Type B pancreatic cell (in vitro differentiated cells): Measurements from ENCODE around the gene MIOS. TPM values are rescaled to one million over a fixed set of nuclear protein-coding genes. Genes with fewer than 3 reads are reported as not detected.
A peak's percentile ranks its signal among the peaks of the same experiment; 100 is the strongest.
"Not testable (repeated sequence)": the region's sequence is repeated elsewhere in the genome, so short reads cannot be mapped to it uniquely, and the experiment has no call there.

Experiments used
- DNase-seq: peaks from one replicate; pipeline ENCODE4 v3.0.0; 2021; ENCODE audit warnings: mixed read lengths; ENCODE audit not compliant: unreplicated experiment; ENCODE audit errors: extremely low spot score
- H3K27ac Mint-ChIP-seq: 2 replicates; pipeline ENCODE4 v1.8.0; 2021; ENCODE audit warnings: mild to moderate bottlenecking, mixed read lengths
- H3K27me3 Mint-ChIP-seq: 2 replicates; pipeline ENCODE4 v1.8.0; 2021; ENCODE audit warnings: mixed read lengths
- H3K36me3 Mint-ChIP-seq: 2 replicates; pipeline ENCODE4 v1.8.0; 2021; ENCODE audit warnings: mixed read lengths
- H3K4me1 Mint-ChIP-seq: one replicate; pipeline ENCODE4 v1.8.0; 2021; ENCODE audit warnings: mixed read lengths; ENCODE audit not compliant: unreplicated experiment
- H3K4me3 Mint-ChIP-seq: 2 replicates; pipeline ENCODE4 v1.8.0; 2021; ENCODE audit warnings: mild to moderate bottlenecking, mixed read lengths
- H3K9me3 Mint-ChIP-seq: 2 replicates; pipeline ENCODE4 v1.8.0; 2021; ENCODE audit warnings: mixed read lengths
- total RNA-seq: library from RNA; stranded (reverse); gene quantifications from 2 replicates; pipeline ENCODE4 v1.2.1, GENCODE V29; 2021; ENCODE audit warnings: low replicate concordance
- TF ChIP-seq, protein P1 (sequence below): fragments of 200-600 bp; sonication (generic); conservative IDR thresholded peaks from 2 replicates; pipeline ENCODE4 v1.5.0; 2021; ENCODE audit warnings: antibody characterized with exemption, mild to moderate bottlenecking

The MIOS gene
- total RNA-seq, 1 donor from 2014 or later: 43.6 TPM

GRCh38 chr7:7554649-7555575 lies 11.8 kb upstream of the MIOS start:
- Mint-ChIP-seq H3K4me1 (peaks cover 16% of the 10 kb centered on the region), H3K27me3 (no peaks in the 10 kb centered on the region), H3K36me3 (peaks cover 9% of the 10 kb centered on the region), H3K4me3 (no peak overlapping the region), H3K9me3 (no peaks in the 10 kb centered on the region), H3K27ac (no peak overlapping the region)
- DNase-seq: no peak
- TF ChIP-seq, protein P1, sequence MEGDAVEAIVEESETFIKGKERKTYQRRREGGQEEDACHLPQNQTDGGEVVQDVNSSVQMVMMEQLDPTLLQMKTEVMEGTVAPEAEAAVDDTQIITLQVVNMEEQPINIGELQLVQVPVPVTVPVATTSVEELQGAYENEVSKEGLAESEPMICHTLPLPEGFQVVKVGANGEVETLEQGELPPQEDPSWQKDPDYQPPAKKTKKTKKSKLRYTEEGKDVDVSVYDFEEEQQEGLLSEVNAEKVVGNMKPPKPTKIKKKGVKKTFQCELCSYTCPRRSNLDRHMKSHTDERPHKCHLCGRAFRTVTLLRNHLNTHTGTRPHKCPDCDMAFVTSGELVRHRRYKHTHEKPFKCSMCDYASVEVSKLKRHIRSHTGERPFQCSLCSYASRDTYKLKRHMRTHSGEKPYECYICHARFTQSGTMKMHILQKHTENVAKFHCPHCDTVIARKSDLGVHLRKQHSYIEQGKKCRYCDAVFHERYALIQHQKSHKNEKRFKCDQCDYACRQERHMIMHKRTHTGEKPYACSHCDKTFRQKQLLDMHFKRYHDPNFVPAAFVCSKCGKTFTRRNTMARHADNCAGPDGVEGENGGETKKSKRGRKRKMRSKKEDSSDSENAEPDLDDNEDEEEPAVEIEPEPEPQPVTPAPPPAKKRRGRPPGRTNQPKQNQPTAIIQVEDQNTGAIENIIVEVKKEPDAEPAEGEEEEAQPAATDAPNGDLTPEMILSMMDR: no peak

- no peaks in the 10 kb centered on the region for H3K27me3 Mint-ChIP-seq
- no peak overlapping the region for H3K27ac Mint-ChIP-seq
- TF ChIP-seq, protein P1: no peak
- DNase-seq: no peak
- H3K9me3 Mint-ChIP-seq: no peaks in the 10 kb centered on the region
- H3K4me1 Mint-ChIP-seq: peaks cover 16% of the 10 kb centered on the region
- no peak overlapping the region for H3K4me3 Mint-ChIP-seq
- peaks cover 13% of the 10 kb centered on the region for H3K36me3 Mint-ChIP-seq
Observed at GRCh38 chr7:7556852-7557251, 9.8 kb upstream of the MIOS start.

DNA sequence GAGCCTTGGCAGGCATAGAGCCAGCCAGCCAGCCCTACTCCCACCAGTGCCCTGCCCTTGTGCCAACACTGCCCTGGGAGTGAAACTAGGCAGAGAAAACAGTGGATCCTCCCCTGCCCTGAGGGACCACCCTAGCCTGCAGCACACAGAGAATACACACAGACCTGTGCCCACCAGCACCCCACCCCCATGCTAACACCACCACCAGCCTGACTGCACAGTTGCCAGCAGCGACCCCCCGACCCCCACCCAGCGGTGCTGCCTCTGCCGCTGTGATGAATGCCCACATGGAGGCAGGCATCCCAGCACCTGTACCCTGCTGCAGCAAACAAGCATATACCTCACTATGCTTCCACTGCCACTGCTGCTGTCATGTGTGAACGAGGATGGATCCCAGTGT lies 9.4 kb upstream of the MIOS start:
- TF ChIP-seq, protein P1: no peak
- Mint-ChIP-seq H3K27me3 (no peaks in the 10 kb centered on the region), H3K36me3 (peaks cover 13% of the 10 kb centered on the region), H3K4me1 (peaks cover 16% of the 10 kb centered on the region), H3K4me3 (no peak overlapping the region), H3K9me3 (no peaks in the 10 kb centered on the region), H3K27ac (no peak overlapping the region)
- no peak for DNase-seq

DNA sequence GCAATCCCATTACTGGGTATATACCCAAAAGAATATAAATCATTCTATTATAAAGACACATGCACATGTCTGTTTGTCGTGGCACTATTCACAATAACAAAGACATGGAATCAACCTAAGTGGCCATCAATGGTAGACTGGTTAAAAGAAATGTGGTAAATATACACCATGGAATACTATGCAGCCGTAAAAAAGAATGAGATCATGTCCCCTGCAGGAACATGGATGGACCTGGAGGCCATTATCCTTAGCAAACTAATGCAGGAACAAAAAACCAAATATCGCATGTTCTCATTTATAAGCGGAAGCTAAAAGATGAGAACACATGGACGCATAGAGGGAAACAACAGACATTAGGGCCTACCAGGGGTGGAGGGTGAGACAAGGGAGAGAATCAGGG lies 5.1 kb upstream of the MIOS start:
- H3K9me3 Mint-ChIP-seq, H3K27me3 Mint-ChIP-seq, H3K4me1 Mint-ChIP-seq, H3K27ac Mint-ChIP-seq, H3K4me3 Mint-ChIP-seq, DNase-seq: not testable (repeated sequence)
- H3K36me3 Mint-ChIP-seq: peaks cover 13% of the 10 kb centered on the region

- peaks cover 13% of the 10 kb centered on the region for H3K36me3 Mint-ChIP-seq
- DNase-seq: no peak
- TF ChIP-seq, protein P1: no peak
- H3K27ac Mint-ChIP-seq: no peak overlapping the region
- no peaks in the 10 kb centered on the region for H3K9me3 Mint-ChIP-seq
- no peak overlapping the region for H3K4me3 Mint-ChIP-seq
- peaks cover under 1% of the 10 kb centered on the region for H3K4me1 Mint-ChIP-seq
- no peaks in the 10 kb centered on the region for H3K27me3 Mint-ChIP-seq
Observed at GRCh38 chr7:7562736-7563135, 3.9 kb upstream of the MIOS start.

DNA sequence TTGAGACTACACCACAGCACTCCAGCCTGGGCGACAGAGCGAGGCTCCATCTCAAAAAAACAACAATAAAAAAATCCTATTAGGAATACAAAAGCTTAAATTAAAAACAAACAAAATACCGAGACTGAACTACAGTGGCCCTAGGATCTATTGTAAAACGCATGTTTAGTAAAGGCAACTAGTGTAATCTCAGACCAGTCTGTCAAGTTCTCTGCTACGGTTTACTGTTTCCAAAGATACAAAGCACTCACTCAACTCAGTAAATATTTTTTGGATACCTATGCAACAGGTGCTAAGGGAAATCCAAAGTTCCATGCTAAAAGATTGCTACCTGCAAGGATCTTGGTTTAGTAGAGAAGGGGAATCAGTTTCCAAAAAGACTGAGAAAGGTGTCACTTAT lies 3.4 kb upstream of the MIOS start:
- H3K27ac Mint-ChIP-seq: no peak overlapping the region
- no peak for DNase-seq
- H3K4me1 Mint-ChIP-seq: peaks cover 6% of the 10 kb centered on the region
- no peaks in the 10 kb centered on the region for H3K9me3 Mint-ChIP-seq
- peak overlapping the region; percentile 73 for H3K4me3 Mint-ChIP-seq
- peaks cover 17% of the 10 kb centered on the region for H3K36me3 Mint-ChIP-seq
- no peaks in the 10 kb centered on the region for H3K27me3 Mint-ChIP-seq
- TF ChIP-seq, protein P1: no peak
